Upper lobe of left lung (tissue), 6 donors: Measurements from ENCODE around the gene MARCO. TPM values are rescaled to one million over a fixed set of nuclear protein-coding genes. Genes with fewer than 3 reads are reported as not detected.
A peak's percentile ranks its signal among the peaks of the same experiment; 100 is the strongest.

ENCODE experiments used
- ATAC-seq, 2 donors: fragments of 200-7000 bp; cut with Tn5 transposase; one replicate each; pipeline ENCODE4 v1.9.1; 2022; ENCODE audit warnings: mild to moderate bottlenecking in 2 of 2, moderate library complexity in 2 of 2; ENCODE audit not compliant: low FRiP score in 2 of 2
- DNase-seq, 2 donors: peaks; one replicate each; pipeline ENCODE4 v3.0.0-alpha.2; 2019 to 2020
- H3K27ac ChIP-seq, 4 donors: fragments of 200-600 bp; sonication (generic); one replicate each; pipeline ENCODE4 v1.5.1; 2016 to 2019
- H3K27me3 ChIP-seq, 4 donors: fragments of 200-600 bp; sonication (generic); one replicate each; pipeline ENCODE4 v1.5.1; 2017 to 2019
- H3K36me3 ChIP-seq, 4 donors: fragments of 200-600 bp; sonication (generic); one replicate each; pipeline ENCODE4 v1.5.1; 2016 to 2019
- H3K4me1 ChIP-seq, 4 donors: fragments of 200-600 bp; sonication (generic); one replicate each; pipeline ENCODE4 v1.5.1; 2018 to 2019
- H3K4me3 ChIP-seq, 4 donors: fragments of 200-600 bp; sonication (generic); one replicate each; pipeline ENCODE4 v1.5.1; 2017 to 2019; ENCODE audit warnings: mild to moderate bottlenecking in 2 of 4, moderate library complexity in 1 of 4
- H3K9me3 ChIP-seq, 4 donors: fragments of 200-600 bp; sonication (generic); one replicate each; pipeline ENCODE4 v1.5.1; 2018 to 2019
- CTCF ChIP-seq, 6 experiments: fragments of 450-650 bp in 4 of 6; fragments of 200-600 bp in 2 of 6; sonication (generic) in 2 of 6; IDR thresholded peaks; one replicate each; pipeline ENCODE4 v1.5.1; 2016 to 2019; ENCODE audit warnings: antibody characterized with exemption in 6 of 6
- EP300 ChIP-seq, 4 donors: sonication (generic); formaldehyde crosslinking; IDR thresholded peaks; one replicate each; pipeline ENCODE4 v1.5.1; 2017; ENCODE audit warnings: antibody characterized with exemption in 4 of 4, control low read depth in 2 of 4
- POLR2A ChIP-seq, 4 donors: fragments of 450-650 bp; IDR thresholded peaks; one replicate each; pipeline ENCODE4 v1.5.1; 2016 to 2017; ENCODE audit warnings: antibody characterized with exemption in 4 of 4, mild to moderate bottlenecking in 2 of 4
- POLR2AphosphoS5 ChIP-seq, 2 donors: sonication (generic); formaldehyde crosslinking; IDR thresholded peaks; one replicate each; pipeline ENCODE4 v1.5.1; 2017; ENCODE audit warnings: antibody characterized with exemption in 2 of 2
- WGBS, 2 donors: methylation state at CpG; one replicate each; pipeline ENCODE4 v1.1.5; 2017 to 2018; 5-methylcytosine and 5-hydroxymethylcytosine counted together
- total RNA-seq, 6 donors: library from RNA; depleted of rRNA in 4 of 6; stranded (reverse); fragments of >200 nt in 4 of 6; gene quantifications; one replicate each; pipeline versions ENCODE4 v1.1.0 to v1.2.1, GENCODE V29; 2016 to 2021
- donor health status: DM: no; HTN: no; CAD: no; lungs with moderate emphysema.
- donor health status: DM: no; HTN: yes; CAD: no; lungs with severe emphysema.

The MARCO gene
- total RNA-seq, 6 donors from 2014 or later, result 148 to 499 (median 316) TPM

DNA sequence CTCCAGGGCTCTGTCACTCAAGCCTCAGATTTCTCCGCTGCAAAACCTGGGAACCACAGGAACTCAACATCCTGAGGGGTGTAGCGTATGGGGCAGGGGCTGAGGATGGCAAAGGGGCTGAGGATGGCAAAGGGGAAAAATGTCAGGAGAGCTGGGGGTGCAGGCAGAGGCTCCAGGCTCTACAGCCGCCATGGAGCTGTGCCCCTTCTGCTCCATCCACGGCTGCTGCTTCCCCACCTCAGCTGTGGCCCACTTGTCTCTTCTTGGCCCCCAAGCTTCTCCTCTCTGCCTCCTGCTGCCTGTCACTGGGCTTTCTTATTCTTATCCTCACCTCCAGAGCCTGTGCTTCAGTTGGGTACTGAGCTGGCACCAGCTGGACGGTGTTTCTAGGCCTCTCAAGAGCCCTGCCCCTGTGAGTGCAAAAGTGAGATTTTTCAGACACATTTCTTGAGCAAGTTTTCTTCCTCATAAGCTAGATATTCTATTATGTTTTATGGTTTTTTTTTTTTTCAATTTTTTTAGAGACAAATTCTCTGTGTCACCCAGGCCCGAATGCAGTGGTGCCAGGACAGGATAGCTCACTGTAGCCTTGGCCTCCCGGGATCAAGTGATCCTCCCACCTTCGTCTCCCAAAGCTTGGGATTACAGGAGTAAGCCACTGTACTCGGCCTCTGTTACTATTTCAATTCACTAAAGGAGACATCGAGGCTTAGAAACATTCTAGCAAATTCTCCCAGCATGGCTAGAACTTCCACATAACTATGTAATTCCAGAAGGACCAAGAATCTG, 49.0 kb downstream of the MARCO start:
- peak in 1 of 2 donors; percentile 8 for DNase-seq
- no peaks in the 10 kb centered on the region for H3K36me3 ChIP-seq
- TF ChIP-seq POLR2AphosphoS5 (IDR thresholded peaks at IDR 0.05) (no peak), EP300 (IDR thresholded peaks at IDR 0.05) (no peak), POLR2A (IDR thresholded peaks at IDR 0.05) (no peak), CTCF (IDR thresholded peaks at IDR 0.05) (no peak)

GRCh38 chr2:118991554-118991953, 49.6 kb downstream of the MARCO start:
- DNase-seq, result peak in 1 of 2 donors; percentile 10
- TF ChIP-seq CTCF (IDR thresholded peaks at IDR 0.05), result no peak
- TF ChIP-seq POLR2AphosphoS5 (IDR thresholded peaks at IDR 0.05), result no peak
- TF ChIP-seq EP300 (IDR thresholded peaks at IDR 0.05), result no peak
- TF ChIP-seq POLR2A (IDR thresholded peaks at IDR 0.05), result no peak
- Histone ChIP-seq H3K4me3 (no peak overlapping the region), H3K9me3 (no peaks in the 10 kb centered on the region), H3K27me3 (no peaks in the 10 kb centered on the region), H3K4me1 (no peaks in the 10 kb centered on the region), H3K27ac (no peak overlapping the region), H3K36me3 (no peaks in the 10 kb centered on the region)
- 67 to 86% methylated on average over 1 of the region's 1 CpG for WGBS, 2 donors
- ATAC-seq, result peak in 1 of 2 donors; percentile 17

More for the DNA sequence above, 49.0 kb downstream of the MARCO start:
- no peak for ATAC-seq
- Histone ChIP-seq H3K27ac (no peak overlapping the region), H3K4me1 (no peaks in the 10 kb centered on the region), H3K27me3 (no peaks in the 10 kb centered on the region), H3K9me3 (no peaks in the 10 kb centered on the region), H3K4me3 (no peak overlapping the region)
- 81 to 84% methylated on average over 10 of the region's 10 CpGs for WGBS, 2 donors

GRCh38 chr2:118992740-118993391, 50.9 kb downstream of the MARCO start:
- no peak overlapping the region for H3K4me3 ChIP-seq
- no peaks in the 10 kb centered on the region for H3K9me3 ChIP-seq
- 83 to 85% methylated on average over 13 of the region's 13 CpGs for WGBS, 2 donors
- ATAC-seq, result no peak
- H3K4me1 ChIP-seq, result no peaks in the 10 kb centered on the region
- no peaks in the 10 kb centered on the region for H3K27me3 ChIP-seq
- no peak for TF ChIP-seq POLR2AphosphoS5 (IDR thresholded peaks at IDR 0.05)
- TF ChIP-seq POLR2A (IDR thresholded peaks at IDR 0.05), result no peak
- no peak for TF ChIP-seq EP300 (IDR thresholded peaks at IDR 0.05)
- no peak for TF ChIP-seq CTCF (IDR thresholded peaks at IDR 0.05)
- no peak for DNase-seq
- H3K27ac ChIP-seq, result no peak overlapping the region
- no peaks in the 10 kb centered on the region for H3K36me3 ChIP-seq

- ATAC-seq (no peak), DNase-seq (no peak)
- TF ChIP-seq EP300 (IDR thresholded peaks at IDR 0.05) (no peak), POLR2AphosphoS5 (IDR thresholded peaks at IDR 0.05) (no peak), CTCF (IDR thresholded peaks at IDR 0.05) (no peak), POLR2A (IDR thresholded peaks at IDR 0.05) (no peak)
- H3K4me3 ChIP-seq, result no peak overlapping the region
- no peaks in the 10 kb centered on the region for H3K27me3 ChIP-seq
- H3K36me3 ChIP-seq, result no peaks in the 10 kb centered on the region
- no peak overlapping the region for H3K27ac ChIP-seq
- no peaks in the 10 kb centered on the region for H3K4me1 ChIP-seq
- WGBS, 2 donors, result 83 to 84% methylated on average over 4 of the region's 4 CpGs
- H3K9me3 ChIP-seq, result no peaks in the 10 kb centered on the region
These were observed 51.4 kb downstream of the MARCO start for GRCh38 chr2:118993392-118993752.
